ENCODE results near the gene MRTO4.
"Not testable (repeated sequence)": the region's sequence is repeated elsewhere in the genome, so short reads cannot be mapped to it uniquely, and the experiment has no call there.

MRTO4 gene

GRCh38 chr1:19273106-19273843 lies 21.7 kb downstream of the MRTO4 start:
- no peak for DNase-seq

- DNase-seq = not testable (repeated sequence)
These were observed 22.4 kb downstream of the MRTO4 start for GRCh38 chr1:19273844-19274531.

- no peak for DNase-seq
These were observed 23.0 kb downstream of the MRTO4 start for GRCh38 chr1:19274636-19275035.

GRCh38 chr1:19283891-19284290 lies 32.3 kb downstream of the MRTO4 start:
- DNase-seq = no peak

- no peak for DNase-seq
These were observed 33.3 kb downstream of the MRTO4 start for GRCh38 chr1:19284881-19285280.

GRCh38 chr1:19285366-19285765 lies 33.8 kb downstream of the MRTO4 start:
- not testable (repeated sequence) for DNase-seq

GRCh38 chr1:19285807-19286206 lies 34.2 kb downstream of the MRTO4 start:
- DNase-seq = not testable (repeated sequence)

GRCh38 chr1:19287436-19288185 lies 36.0 kb downstream of the MRTO4 start:
- no peak for DNase-seq

GRCh38 chr1:19288324-19289241 lies 37.0 kb downstream of the MRTO4 start, which contains the start of gene AKR7A3:
Gene AKR7A3 (minus strand): TSS chr1:19288770. CDS start chr1:19288709, 61 bp downstream.
- peak; percentile 61 for DNase-seq

GRCh38 chr1:19289244-19289643 lies 37.6 kb downstream of the MRTO4 start:
- DNase-seq = no peak

GRCh38 chr1:19294638-19295037 lies 43.0 kb downstream of the MRTO4 start:
- DNase-seq = no peak

- DNase-seq = no peak
These were observed 48.6 kb downstream of the MRTO4 start for GRCh38 chr1:19300211-19300610.

GRCh38 chr1:19304081-19304480 lies 52.5 kb downstream of the MRTO4 start:
- not testable (repeated sequence) for DNase-seq

- no peak for DNase-seq
These were observed 54.3 kb downstream of the MRTO4 start for GRCh38 chr1:19305880-19306279.

- DNase-seq = no peak
These were observed 55.3 kb downstream of the MRTO4 start for GRCh38 chr1:19306941-19307340.

- DNase-seq = no peak
These were observed 56.3 kb downstream of the MRTO4 start for GRCh38 chr1:19307794-19308508.

- no peak for DNase-seq
These were observed 56.9 kb downstream of the MRTO4 start for GRCh38 chr1:19308509-19308907.

- no peak for DNase-seq
These were observed 57.7 kb downstream of the MRTO4 start for GRCh38 chr1:19309123-19309813.
